GM21576 (cell line): ENCODE results near the gene ADARB2.
A peak's percentile ranks its signal among the peaks of the same experiment; 100 is the strongest.
"Not testable (repeated sequence)": the region's sequence is repeated elsewhere in the genome, so short reads cannot be mapped to it uniquely, and the experiment has no call there.

Experiments used
- ATAC-seq: cut with Tn5 transposase; IDR thresholded peaks from one replicate; pipeline ENCODE4 v1.9.1; 2021; ENCODE audit warnings: mild to moderate bottlenecking, moderate library complexity; ENCODE audit not compliant: unreplicated experiment

Gene ADARB2

DNA sequence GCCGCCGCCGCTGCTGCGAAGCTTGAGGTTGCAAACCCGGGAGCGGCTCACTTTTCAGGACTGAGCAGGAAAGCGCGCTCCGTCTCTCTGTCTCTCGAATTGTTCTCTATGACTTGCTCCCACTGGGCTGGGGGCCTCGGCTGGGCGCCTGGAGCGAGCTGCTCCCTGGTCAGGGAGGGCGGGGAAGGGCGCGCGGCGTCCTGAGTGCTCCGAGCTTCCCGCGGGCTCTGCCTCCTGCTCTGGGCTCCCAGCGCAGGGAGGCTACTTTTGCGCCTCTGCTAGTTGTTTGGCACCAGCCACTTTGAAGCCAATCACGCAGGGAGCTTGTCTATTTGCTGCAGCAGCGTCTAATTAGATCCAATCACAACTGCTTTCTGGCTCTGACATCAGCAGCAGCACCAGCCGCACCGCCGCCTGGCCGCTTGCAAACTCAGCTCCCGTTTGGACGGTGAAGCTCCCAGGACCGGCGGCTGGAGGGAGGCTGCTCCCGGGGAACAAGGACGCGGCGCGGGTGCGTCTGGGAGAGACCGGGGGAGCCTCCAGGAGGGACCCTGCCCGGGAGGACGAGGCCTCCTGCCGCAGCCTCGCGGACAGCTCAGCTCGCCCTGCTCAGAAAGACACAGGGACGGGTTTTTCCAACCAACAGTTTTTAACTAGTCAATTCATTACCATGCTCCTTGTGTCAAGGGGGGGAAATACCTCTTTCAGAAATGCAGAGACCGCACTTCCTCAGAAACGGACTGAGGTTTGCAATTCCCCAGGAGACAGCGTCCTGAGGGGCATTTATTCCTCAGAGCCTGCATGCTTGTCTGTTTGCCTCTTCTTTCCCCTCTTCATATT lies at the start of gene ADARB2:
Gene ADARB2, minus strand, starts transcription at position 304 of the 840 bp plus-strand sequence.
- ATAC-seq, result peak; percentile 63

DNA sequence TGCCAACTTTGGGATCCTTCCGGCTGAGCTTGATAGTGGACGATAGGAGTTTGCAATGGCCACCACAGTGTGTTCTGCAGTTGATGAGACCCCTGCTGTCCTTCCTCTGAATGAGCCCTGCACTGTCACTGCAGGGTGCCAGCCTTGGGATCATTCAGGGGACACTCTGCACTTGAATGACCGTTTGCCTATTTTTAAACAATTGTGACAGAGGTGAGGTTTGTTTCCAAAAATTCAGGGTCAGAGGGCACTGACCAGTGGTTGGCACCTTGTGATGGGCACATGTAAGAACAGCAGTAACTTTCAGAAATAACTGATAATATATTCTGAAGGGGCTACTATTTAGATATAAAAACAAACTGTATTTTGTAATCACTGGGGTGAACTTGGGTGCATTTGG lies 48.5 kb upstream of the ADARB2 start:
- no peak for ATAC-seq

DNA sequence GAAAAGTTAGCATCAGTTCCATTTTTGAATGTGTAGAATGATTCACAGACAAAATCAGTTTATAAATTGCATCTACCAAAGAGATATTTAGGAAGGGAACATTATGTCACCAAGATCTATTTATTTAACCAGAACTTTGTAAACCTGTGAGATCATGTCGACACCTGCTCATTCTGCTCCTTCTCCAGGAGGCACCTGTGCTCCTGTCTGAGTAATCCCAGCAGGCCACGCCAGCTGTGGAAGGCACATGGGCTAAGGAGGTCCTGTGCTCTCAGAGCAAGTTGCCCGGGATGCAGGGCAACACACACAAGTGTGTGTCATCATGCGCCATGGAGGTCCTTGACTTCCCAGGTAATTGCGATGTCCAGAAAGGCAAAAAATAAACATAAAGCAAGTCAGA lies 45.5 kb upstream of the ADARB2 start:
- ATAC-seq, result no peak

DNA sequence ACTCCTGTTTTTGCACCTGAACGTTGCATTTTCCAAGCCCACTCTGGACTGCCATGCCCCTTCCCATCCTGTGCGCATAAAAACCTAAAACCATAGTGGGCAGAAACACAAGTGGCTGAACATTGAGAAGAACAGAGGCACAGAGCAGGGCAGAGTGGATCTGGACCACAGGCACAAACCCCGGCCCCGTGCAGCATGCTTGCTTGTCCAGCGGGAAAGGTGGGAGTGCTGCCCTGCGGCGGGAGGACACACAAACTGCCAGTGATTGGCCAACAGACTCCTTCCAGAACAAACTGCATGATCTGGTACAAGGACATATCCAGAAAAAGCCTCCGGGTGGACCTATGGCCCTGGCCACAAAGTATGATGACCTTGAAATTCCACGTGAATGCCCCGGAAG lies 42.5 kb upstream of the ADARB2 start:
- ATAC-seq, result no peak

DNA sequence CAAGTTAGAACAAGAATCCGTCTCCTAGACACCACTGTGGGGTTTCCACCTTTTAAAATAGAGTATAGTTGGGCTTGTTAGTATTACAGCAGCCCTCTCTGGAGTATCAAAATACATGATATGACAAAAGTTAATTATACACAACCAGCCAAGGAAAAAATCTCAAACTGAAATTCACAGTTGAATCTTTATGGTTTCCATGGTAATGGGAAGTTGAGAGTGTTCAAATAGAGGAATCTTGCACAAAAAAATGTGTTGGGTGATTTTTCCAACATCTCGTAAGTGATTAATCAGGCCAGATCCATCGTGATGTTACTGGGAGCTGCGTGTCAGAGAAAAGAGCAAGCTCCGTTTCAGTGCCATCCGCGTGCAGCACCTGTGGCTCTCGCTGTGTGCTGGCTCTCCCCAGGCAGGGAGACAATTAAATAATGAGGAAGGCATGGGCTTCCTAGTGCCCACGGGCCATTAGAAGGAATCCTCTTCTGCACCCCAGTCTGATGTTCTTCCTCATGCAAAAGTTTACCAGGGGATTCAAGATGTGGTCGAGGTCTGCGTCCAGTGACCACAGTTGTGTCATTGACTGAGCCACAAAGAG lies 41.1 kb upstream of the ADARB2 start:
- ATAC-seq, result no peak

DNA sequence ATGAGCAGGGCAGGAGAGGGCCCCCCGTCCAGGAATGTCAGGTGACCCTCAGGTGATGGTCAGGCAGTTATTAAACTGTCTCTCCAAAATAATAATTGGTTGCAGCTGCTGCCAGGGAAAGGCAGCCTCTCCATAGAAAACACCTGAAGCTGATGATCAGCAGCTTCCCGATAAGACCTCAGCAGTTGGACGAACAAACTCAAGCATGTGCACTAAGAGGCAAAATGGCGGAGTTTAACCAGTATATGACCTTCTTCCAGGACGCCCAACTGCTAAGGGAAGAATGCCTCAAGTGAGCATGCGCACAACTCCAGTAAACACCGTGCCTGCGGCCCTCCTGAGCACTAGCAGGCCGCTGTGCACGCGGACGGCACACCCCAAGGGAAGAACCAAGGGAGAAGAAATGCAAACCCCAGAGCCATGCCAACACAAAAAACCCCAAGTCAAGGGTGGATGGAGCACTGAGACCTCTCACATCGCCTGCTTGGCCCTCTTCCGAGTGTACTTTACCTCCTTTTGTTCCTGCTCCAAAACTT lies 38.9 kb upstream of the ADARB2 start:
- ATAC-seq, result no peak

DNA sequence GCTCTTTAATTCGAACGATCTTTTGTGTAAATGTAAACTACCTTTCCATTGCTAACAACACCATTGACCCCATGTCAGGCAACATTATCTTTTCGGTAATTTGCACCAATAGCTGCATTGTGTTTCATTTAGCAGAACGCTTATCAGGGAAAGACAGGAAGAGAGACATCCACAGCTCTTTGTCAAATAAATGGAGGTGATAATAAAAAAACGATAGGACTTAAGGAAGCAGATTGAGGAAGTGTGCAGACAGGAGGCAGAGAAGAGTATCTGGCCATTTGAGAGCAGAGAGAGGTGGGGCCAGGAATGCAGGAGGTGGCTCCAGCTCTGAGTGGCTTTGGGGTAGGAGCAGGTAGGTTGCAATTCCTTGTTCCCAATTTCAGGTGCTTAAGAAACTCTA lies 37.5 kb upstream of the ADARB2 start:
- no peak for ATAC-seq

DNA sequence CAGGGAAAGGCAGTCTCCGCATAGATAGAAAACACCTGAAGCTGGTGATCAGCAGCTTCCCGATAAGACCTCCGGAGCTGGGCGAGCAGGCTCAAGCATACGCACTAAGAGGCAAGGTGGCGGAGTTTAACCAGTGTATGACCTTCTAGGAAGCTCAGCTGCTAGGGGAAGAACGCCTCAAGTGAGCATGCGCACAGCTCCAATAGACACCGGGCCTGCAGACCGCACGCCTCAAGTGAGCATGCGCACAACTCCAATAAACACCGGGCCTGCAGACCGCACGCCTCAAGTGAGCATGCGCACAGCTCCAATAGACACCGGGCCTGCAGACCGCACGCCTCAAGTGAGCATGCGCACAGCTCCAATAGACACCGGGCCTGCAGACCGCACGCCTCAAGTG lies 35.9 kb upstream of the ADARB2 start:
- not testable (repeated sequence) for ATAC-seq

DNA sequence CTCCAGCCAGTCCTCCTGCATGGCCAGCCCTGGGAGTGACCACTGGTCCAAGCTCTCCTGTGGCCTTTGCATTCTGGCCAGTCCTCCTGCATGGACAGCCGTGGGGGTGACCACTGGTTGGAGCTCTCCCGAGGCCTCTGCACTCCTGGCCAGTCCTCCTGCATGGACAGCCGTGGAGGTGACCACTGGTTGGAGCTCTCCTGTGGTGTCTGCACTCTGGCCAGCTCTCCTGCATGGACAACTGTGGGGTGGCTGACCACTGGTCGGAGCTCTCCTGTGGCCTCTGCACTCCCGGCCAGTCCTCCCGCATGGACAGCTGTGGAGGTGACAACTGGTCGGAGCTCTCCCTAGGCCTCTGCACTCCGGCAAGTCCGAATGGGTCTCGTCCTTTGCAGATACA lies 28.7 kb upstream of the ADARB2 start:
- no peak for ATAC-seq

DNA sequence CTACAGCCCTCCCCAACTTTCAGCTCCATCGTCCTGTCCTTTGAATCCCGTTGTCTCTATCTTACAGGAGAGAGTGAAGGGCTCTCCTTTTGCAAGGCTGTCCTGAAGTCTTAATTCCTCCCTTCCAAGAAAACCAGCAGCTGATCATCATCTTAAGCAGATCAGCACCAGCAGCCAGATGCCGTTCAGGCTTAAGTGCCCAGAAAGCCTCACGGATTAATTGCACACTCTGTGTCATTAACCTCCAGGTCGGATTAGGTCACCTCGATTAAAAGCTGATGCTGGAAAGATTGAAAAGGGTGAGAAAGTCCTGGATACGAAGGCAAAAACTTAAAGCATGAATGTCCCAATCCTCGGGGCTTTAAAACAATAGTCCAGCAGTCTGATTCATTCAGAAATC lies 24.8 kb upstream of the ADARB2 start:
- no peak for ATAC-seq

DNA sequence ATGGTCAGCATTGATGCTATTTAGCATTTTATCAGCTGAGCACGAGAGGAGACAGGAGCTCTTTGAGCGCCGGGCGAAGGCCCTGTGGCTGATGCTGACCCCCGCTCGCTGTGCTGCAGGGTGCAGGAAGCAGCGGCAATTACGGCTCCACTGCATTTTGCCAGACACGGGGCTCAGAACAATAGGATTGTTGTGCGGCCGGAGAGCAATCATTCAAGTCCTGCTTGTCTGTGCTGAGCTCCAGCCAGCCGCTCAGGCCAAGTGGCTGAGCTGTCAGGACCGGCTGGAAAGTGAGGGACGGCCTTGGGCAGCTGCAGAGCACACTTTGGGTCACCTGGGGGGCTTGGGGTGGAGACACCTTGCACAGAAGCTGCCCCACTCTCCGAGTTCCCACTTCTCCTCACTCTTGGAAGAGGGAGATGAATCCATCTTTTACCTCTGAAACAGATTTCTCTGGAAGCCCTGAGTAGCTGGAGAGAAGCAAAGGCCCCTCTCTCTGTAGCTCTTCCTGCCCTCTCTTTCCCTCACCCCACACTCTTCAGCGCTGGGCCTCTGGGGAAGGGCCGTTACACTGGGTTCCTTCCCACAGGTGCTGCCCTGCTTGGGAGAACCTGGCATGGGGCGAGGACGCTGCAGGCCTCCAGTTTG lies 17.3 kb upstream of the ADARB2 start:
- no peak for ATAC-seq

DNA sequence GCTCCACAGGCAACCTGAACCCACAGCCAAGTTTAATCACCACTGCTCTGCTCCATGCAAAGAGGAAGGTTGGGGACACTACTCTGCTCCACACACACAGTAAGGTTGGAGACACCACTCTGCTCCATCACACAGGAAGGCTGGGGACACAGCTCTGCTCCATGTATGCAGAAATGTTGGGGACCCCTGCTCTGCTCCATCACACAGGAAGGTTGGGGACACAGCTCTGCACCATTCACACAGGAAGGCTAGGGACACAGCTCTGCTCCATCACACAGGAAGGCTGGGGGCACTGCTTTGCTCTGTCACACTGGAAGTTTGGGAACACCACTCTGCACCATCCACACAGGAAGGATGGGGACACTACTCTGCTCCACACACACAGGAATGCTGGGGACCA lies 14.8 kb upstream of the ADARB2 start:
- ATAC-seq, result no peak

DNA sequence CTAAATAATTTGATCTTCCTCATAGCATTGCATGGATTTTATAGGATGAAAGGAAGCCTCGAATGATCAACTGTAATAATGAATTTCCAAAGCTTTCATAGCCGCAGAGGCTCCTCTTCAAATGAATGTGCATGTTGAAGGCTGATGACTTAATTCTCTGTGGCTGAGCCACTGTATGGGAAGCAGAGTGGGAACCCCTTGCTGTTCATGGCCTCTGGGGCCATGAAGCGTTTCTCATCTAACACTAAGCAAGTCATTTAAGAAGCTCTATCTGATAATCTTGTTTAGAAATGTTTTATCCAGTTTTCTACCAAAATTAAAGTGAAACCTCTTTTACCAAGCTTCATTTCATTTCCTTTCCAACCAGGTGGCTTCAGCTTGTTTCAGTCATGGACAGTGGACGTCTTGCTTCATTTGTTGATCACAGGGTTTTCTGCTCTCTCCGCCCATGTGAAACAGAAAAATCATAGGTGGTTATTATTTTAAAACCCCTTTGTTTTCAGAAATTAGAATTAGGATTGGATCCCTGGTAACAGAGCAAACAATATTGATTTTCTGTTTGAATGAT lies 10.3 kb upstream of the ADARB2 start:
- no peak for ATAC-seq

DNA sequence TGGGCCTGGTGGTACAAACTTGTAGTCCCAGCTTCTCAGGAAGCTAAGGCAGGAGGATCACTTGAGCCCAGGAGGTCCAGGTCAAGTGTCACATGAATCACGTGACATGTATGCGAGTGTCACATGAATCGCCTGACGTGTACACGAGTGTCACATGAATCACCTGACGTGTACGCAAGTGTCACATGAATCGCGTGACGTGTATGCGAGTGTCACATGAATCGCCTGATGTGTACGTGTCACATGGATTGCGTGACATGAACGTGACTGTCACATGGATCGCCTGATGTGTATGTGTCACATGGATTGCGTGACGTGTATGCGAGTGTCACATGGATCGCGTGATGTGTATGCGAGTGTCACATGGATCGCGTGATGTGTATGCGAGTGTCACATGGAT lies 9.5 kb upstream of the ADARB2 start:
- ATAC-seq, result no peak

DNA sequence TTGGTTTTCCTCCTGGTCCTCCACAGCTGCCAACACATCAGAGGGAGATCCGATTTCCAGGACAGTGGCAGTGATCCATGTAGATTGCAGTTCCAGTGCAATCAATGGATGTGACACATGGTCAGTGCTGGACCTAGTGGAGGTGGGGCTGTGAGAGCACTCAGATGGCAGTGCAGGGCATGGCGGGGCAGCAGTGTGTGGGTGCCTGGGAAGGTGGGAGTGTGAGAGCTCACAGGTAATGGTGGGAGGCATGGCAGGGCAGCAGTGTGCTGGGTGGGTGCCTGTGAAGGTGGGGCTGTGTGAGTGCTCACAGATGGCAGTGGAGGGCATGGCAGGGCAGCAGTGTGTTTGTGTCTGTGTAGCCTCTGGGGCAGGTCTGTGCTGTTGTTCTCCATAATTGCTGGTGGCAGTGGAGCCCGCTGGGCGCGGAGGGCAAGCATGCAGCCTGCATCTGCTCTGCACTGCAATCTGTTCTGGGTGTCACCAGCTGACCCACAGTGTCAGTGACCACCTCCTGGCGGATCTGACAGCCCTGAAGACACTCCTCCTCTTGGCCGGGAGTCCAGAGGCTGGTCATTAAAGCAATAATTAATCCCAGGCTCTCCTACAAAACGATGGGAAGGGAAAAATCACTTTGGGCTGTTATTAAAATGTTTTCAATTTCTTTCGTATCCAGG lies 8.6 kb upstream of the ADARB2 start:
- no peak for ATAC-seq

DNA sequence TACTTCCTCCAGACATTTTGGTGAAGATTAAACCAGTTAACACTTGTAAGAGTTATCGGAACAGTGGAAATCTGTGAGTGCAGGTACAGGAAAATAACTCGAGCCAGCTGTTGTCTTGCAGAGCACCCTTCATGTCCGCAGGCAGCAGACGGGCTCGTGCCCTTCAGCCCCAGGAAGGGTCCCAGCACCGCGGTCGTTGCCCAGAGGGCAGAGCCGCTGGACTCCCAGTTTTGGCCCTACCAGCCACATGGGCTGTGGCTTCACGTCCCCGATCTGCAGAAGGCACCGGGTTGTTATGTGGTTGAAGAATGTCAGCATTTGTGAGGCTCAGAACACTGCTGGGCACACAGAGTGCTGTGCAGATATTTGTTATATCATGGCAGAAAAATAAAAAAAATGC lies 7.2 kb upstream of the ADARB2 start:
- no peak for ATAC-seq

DNA sequence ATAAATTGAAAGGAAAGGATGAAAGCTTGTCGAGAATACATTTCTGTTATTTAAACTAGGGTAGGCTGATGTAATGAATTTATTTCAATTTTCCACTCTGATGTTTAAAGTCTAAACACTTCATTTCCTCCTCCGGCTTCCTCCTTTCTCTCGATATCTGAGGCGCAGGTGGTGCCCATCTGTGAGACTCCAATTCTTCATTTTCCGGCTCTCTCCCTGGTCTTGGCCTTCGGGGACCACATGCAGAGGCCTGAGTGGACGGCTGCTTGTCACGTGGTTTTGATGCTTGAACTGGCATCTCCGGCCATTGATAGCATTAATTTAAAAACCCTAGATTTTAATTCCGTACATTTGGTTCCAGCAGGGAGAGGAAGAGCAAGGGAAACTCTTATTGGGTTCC lies 5.8 kb upstream of the ADARB2 start:
- ATAC-seq, result no peak

DNA sequence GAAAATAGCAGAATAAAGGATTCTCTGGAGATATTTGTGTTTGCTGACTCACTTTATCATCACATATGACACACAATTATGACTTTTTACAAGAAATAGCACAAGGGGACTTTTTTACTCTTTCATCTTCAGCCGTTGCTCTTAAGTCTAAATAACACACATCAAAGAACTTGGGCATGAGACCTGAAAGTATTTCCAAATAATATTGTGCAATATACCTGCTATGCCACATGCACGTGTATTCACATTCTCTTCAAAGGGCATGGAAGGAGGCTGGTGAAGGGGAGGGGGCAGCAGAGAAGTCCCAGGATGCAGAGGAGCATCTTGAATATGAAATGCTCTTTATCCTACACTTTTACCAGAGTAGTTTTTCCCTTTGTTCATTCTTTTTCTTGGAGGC lies 4.1 kb upstream of the ADARB2 start:
- no peak for ATAC-seq

DNA sequence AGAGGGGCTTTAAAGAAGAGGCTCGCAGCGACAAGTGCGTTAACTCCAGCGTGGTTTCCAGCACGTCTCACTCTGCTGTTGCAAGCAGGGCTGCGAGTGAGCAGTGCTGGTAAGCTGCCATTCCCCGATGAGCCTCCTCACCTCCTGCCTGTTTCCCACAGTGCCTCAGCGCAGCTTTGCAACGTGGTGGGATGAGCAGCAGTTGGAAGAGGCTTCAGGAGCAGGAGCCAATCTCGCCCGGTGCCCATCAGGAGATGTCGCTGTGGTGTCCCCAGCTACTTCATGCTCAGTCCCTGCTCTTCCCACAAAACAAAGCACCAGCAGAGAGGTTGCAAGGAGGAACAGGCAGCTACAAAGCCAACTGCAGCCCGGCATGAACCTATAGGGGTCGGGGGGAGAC lies 2.4 kb upstream of the ADARB2 start:
- no peak for ATAC-seq

DNA sequence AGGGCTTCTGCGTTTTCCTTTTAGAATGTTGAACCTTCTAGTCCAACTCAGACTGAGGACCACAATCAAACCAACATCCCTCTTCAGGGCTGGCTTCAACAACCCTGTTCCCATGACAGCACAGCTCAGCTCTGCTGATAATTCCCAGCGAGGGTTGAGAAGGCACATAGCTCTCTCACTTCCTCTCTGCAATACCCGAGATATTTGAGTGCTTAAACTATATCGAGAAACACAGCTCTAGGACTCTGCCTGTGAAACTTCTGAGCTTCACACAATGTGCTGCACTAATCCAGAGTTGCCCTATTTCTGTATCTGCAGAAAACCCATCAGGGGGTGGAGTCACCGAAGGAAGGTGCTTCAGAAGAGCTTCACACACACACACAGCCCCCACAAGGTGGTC lies 1.6 kb upstream of the ADARB2 start:
- ATAC-seq, result peak; percentile 66

DNA sequence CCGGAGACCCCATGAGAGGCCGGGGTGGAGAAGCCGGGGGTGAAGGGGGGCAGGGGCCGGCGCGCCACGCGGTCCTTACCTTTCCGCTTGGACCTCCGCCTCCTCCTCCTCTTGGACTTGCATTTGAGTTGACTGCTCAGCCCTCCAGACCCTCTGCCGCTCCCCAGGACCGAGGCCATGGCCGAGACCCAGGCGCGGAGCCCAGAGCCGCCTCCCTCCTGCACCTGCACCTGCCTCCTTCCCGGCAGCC lies 428 bp downstream of the ADARB2 start:
- peak; percentile 11 for ATAC-seq
